ENCODE data around the gene SSR2. TPM values are rescaled to one million over a fixed set of nuclear protein-coding genes. Genes with fewer than 3 reads are reported as not detected.

The SSR2 gene
- polyA plus RNA-seq, 1 donor (not counting 4 experiments of a cell fraction or from before 2014, with no cell fraction given) = 302 TPM

GRCh38 chr1:156014829-156015228 is 5.9 kb downstream of the SSR2 start:
- Histone ChIP-seq H2AFZ (ENCODE audit: control insufficient read depth, low read length) (no peak overlapping the region), H3K36me3 (ENCODE audit: control insufficient read depth in 2 of 2, extremely low read depth in 1 of 2, insufficient read depth in 2 of 2, low read length in 2 of 2) (peaks cover 24 to 25% of the 10 kb centered on the region in 2 experiments), H3K4me3 (ENCODE audit: control insufficient read depth in 2 of 3, extremely low read depth in 1 of 3, insufficient read depth in 2 of 3, low read depth in 1 of 3, low read length in 3 of 3) (no peak overlapping the region), H3K9me3 (ENCODE audit: control insufficient read depth, low read depth, low read length) (no peaks in the 10 kb centered on the region), H3K4me1 (ENCODE audit: control insufficient read depth, extremely low read depth, insufficient read depth, low read length) (peaks cover 3% of the 10 kb centered on the region), H3K79me2 (ENCODE audit: control insufficient read depth, insufficient read depth, low read length) (peaks cover 17% of the 10 kb centered on the region), H3K9me1 (ENCODE audit: control insufficient read depth, extremely low read depth, insufficient read depth, low read length) (no peaks in the 10 kb centered on the region), H3K4me2 (ENCODE audit: control insufficient read depth, extremely low read depth, insufficient read depth, low read depth, low read length) (no peak overlapping the region), H3K27me3 (ENCODE audit: control insufficient read depth, extremely low read depth, insufficient read depth, low read length) (no peaks in the 10 kb centered on the region), H4K20me1 (ENCODE audit: control insufficient read depth, extremely low read depth, insufficient read depth, low read length) (no peaks in the 10 kb centered on the region), H3K9ac (ENCODE audit: control insufficient read depth, extremely low read depth, insufficient read depth, low read length) (no peak overlapping the region), H3K27ac (ENCODE audit: control insufficient read depth, insufficient read depth, low read length) (no peak overlapping the region)
- DNase-seq (ENCODE audit: low read depth, low spot score) (no peak), FAIRE-seq (no peak)
- dilution Hi-C loops (cut with MboI; ENCODE audit: extremely low pct_ligation_motif_present, low sequenced_read_pairs) = no loop called here
- TF ChIP-seq CTCF (optimal IDR thresholded peaks at IDR 0.05 in 1 of 3, IDR thresholded peaks at IDR 0.05 in 1 of 3, conservative IDR thresholded peaks at IDR 0.05 in 1 of 3; ENCODE audit: extremely low read depth in 1 of 3, insufficient read depth in 2 of 3, low read length in 3 of 3) = no peak
- no peak for TF ChIP-seq EZH2 (IDR thresholded peaks at IDR 0.05; ENCODE audit: low read length)

GRCh38 chr1:156012051-156012817 is 8.5 kb downstream of the SSR2 start:
- no peak overlapping the region for H3K4me2 ChIP-seq (ENCODE audit: control insufficient read depth, extremely low read depth, insufficient read depth, low read depth, low read length)
- H4K20me1 ChIP-seq (ENCODE audit: control insufficient read depth, extremely low read depth, insufficient read depth, low read length) = no peaks in the 10 kb centered on the region
- H3K9me1 ChIP-seq (ENCODE audit: control insufficient read depth, extremely low read depth, insufficient read depth, low read length) = no peaks in the 10 kb centered on the region
- FAIRE-seq (no peak), DNase-seq (ENCODE audit: low read depth, low spot score) (no peak)
- H3K4me3 ChIP-seq (ENCODE audit: control insufficient read depth in 2 of 3, extremely low read depth in 1 of 3, insufficient read depth in 2 of 3, low read depth in 1 of 3, low read length in 3 of 3) = no peak overlapping the region
- H3K36me3 ChIP-seq (ENCODE audit: control insufficient read depth in 2 of 2, extremely low read depth in 1 of 2, insufficient read depth in 2 of 2, low read length in 2 of 2) = peaks cover 25 to 29% of the 10 kb centered on the region in 2 experiments
- no peaks in the 10 kb centered on the region for H3K27me3 ChIP-seq (ENCODE audit: control insufficient read depth, extremely low read depth, insufficient read depth, low read length)
- H3K4me1 ChIP-seq (ENCODE audit: control insufficient read depth, extremely low read depth, insufficient read depth, low read length) = no peaks in the 10 kb centered on the region
- TF ChIP-seq EZH2 (IDR thresholded peaks at IDR 0.05; ENCODE audit: low read length) (no peak), CTCF (optimal IDR thresholded peaks at IDR 0.05 in 1 of 3, IDR thresholded peaks at IDR 0.05 in 1 of 3, conservative IDR thresholded peaks at IDR 0.05 in 1 of 3; ENCODE audit: extremely low read depth in 1 of 3, insufficient read depth in 2 of 3, low read length in 3 of 3) (no peak)
- H2AFZ ChIP-seq (ENCODE audit: control insufficient read depth, low read length) = no peak overlapping the region
- H3K27ac ChIP-seq (ENCODE audit: control insufficient read depth, insufficient read depth, low read length) = no peak overlapping the region
- dilution Hi-C loops (cut with MboI; ENCODE audit: extremely low pct_ligation_motif_present, low sequenced_read_pairs) = no loop called here
- no peaks in the 10 kb centered on the region for H3K9me3 ChIP-seq (ENCODE audit: control insufficient read depth, low read depth, low read length)
- H3K9ac ChIP-seq (ENCODE audit: control insufficient read depth, extremely low read depth, insufficient read depth, low read length) = no peak overlapping the region
- H3K79me2 ChIP-seq (ENCODE audit: control insufficient read depth, insufficient read depth, low read length) = peaks cover 4% of the 10 kb centered on the region
